SK-N-SH treated with all-trans-retinoic acid at 6 μM for 48 hours (cell line): ENCODE data around the gene NOXA1.
A peak's percentile ranks its signal among the peaks of the same experiment; 100 is the strongest.

Experiments used
- ATAC-seq: fragments of 200-7000 bp; cut with Tn5 transposase; 3 replicates; pipeline ENCODE4 v1.9.1; 2020; ENCODE audit warnings: mild to moderate bottlenecking, moderate library complexity
- ARNTL ChIP-seq: fragments of 450-650 bp; formaldehyde crosslinking; IDR thresholded peaks from 2 replicates; pipeline ENCODE4 v1.5.0; 2020; ENCODE audit warnings: low read depth, mild to moderate bottlenecking, moderate library complexity, borderline replicate concordance
- BACH2 ChIP-seq: fragments of 250-450 bp; sonication (Bioruptor Pico); IDR thresholded peaks from 2 replicates; pipeline ENCODE4 v1.9.0; 2021; ENCODE audit warnings: mild to moderate bottlenecking, borderline replicate concordance
- CSDC2 ChIP-seq: fragments of 250-450 bp; sonication (Bioruptor Pico); IDR thresholded peaks from 2 replicates; pipeline ENCODE4 v1.5.0; 2020; ENCODE audit warnings: mild to moderate bottlenecking, moderate library complexity
- ESRRG ChIP-seq: fragments of 250-450 bp; sonication (Bioruptor Pico); IDR thresholded peaks from 2 replicates; pipeline ENCODE4 v1.6.1; 2021; ENCODE audit warnings: mild to moderate bottlenecking
- GLIS3 ChIP-seq: fragments of 250-450 bp; sonication (Bioruptor Pico); IDR thresholded peaks from 2 replicates; pipeline ENCODE4 v1.5.0; 2020; ENCODE audit warnings: mild to moderate bottlenecking, moderate library complexity
- ISL1 ChIP-seq: fragments of 250-450 bp; sonication (Bioruptor Pico); IDR thresholded peaks from 2 replicates; pipeline ENCODE4 v2.1.2; 2022; ENCODE audit warnings: mild to moderate bottlenecking, moderate library complexity
- OSR1 ChIP-seq: fragments of 250-450 bp; sonication (Bioruptor Pico); IDR thresholded peaks from 2 replicates; pipeline ENCODE4 v1.8.0; 2022; ENCODE audit warnings: moderate library complexity, mild to moderate bottlenecking, inconsistent platforms
- PATZ1 ChIP-seq: fragments of 250-450 bp; sonication (Bioruptor Pico); IDR thresholded peaks from 2 replicates; pipeline ENCODE4 v1.8.0; 2020; ENCODE audit warnings: mild to moderate bottlenecking, moderate library complexity, borderline replicate concordance
- PPARA ChIP-seq: fragments of 250-450 bp; sonication (Bioruptor Pico); IDR thresholded peaks from 2 replicates; pipeline ENCODE4 v1.5.0; 2020; ENCODE audit warnings: mild to moderate bottlenecking, borderline replicate concordance
- RARB ChIP-seq: fragments of 250-450 bp; sonication (Bioruptor Pico); IDR thresholded peaks from 2 replicates; pipeline ENCODE4 v1.8.0; 2021; ENCODE audit warnings: mild to moderate bottlenecking, moderate library complexity
- SNAI2 ChIP-seq: fragments of 250-450 bp; sonication (Bioruptor Pico); IDR thresholded peaks from 2 replicates; pipeline ENCODE4 v1.5.0; 2020; ENCODE audit warnings: mild to moderate bottlenecking, moderate library complexity
- TCF4 ChIP-seq: fragments of 250-450 bp; sonication (Bioruptor Pico); IDR thresholded peaks from 2 replicates; pipeline ENCODE4 v1.8.0; 2021; ENCODE audit warnings: mild to moderate bottlenecking, moderate library complexity, borderline replicate concordance
- TOX ChIP-seq: fragments of 250-450 bp; sonication (Bioruptor Pico); IDR thresholded peaks from 2 replicates; pipeline ENCODE4 v1.8.0; 2021; ENCODE audit warnings: mild to moderate bottlenecking, moderate library complexity, borderline replicate concordance
- TSHZ2 ChIP-seq: fragments of 250-450 bp; sonication (Bioruptor Pico); IDR thresholded peaks from 2 replicates; pipeline ENCODE4 v1.5.0; 2020; ENCODE audit warnings: mild to moderate bottlenecking, moderate library complexity
- ZFP3 ChIP-seq: fragments of 250-450 bp; sonication (Bioruptor Pico); IDR thresholded peaks from 2 replicates; pipeline ENCODE4 v1.5.0; 2020; ENCODE audit warnings: mild to moderate bottlenecking, moderate library complexity
- ZFP30 ChIP-seq: fragments of 450-650 bp; formaldehyde crosslinking; IDR thresholded peaks from 2 replicates; pipeline ENCODE4 v1.5.0; 2022; ENCODE audit warnings: mild to moderate bottlenecking, moderate library complexity
- ZNF565 ChIP-seq: fragments of 450-650 bp; formaldehyde crosslinking; conservative IDR thresholded peaks from 2 replicates; pipeline ENCODE4 v1.5.0; 2020; ENCODE audit warnings: low read depth, mild to moderate bottlenecking, moderate library complexity
- ZNF70 ChIP-seq: fragments of 450-650 bp; formaldehyde crosslinking; IDR thresholded peaks from 2 replicates; pipeline ENCODE4 v1.5.0; 2020; ENCODE audit warnings: mild to moderate bottlenecking, moderate library complexity
- ZNF8 ChIP-seq: fragments of 450-650 bp; formaldehyde crosslinking; IDR thresholded peaks from 2 replicates; pipeline ENCODE4 v1.5.0; 2020; ENCODE audit warnings: mild to moderate bottlenecking, moderate library complexity
- TF ChIP-seq, protein P1 (sequence below): fragments of 250-450 bp; sonication (Bioruptor Pico); IDR thresholded peaks from 2 replicates; pipeline ENCODE4 v1.8.0; 2021; ENCODE audit warnings: low read depth, mild to moderate bottlenecking, moderate library complexity, borderline replicate concordance
- TF ChIP-seq, protein P2 (sequence below): fragments of 250-450 bp; sonication (Bioruptor Pico); IDR thresholded peaks from 2 replicates; pipeline ENCODE4 v1.5.1; 2021; ENCODE audit warnings: mild to moderate bottlenecking, moderate library complexity

Gene NOXA1

GRCh38 chr9:137404961-137405567, 18.1 kb upstream of the NOXA1 start (continued):
- TF ChIP-seq PATZ1 (no peak), TSHZ2 (no peak), ESRRG (CRISPR knock-in tag) (no peak), ISL1 (CRISPR knock-in tag) (no peak), ZNF565 (CRISPR knock-in tag) (no peak), BACH2 (CRISPR knock-in tag) (no peak), PPARA (no peak), ZNF70 (CRISPR knock-in tag) (no peak), SNAI2 (CRISPR knock-in tag) (no peak), CSDC2 (no peak)
- TF ChIP-seq, protein P1, sequence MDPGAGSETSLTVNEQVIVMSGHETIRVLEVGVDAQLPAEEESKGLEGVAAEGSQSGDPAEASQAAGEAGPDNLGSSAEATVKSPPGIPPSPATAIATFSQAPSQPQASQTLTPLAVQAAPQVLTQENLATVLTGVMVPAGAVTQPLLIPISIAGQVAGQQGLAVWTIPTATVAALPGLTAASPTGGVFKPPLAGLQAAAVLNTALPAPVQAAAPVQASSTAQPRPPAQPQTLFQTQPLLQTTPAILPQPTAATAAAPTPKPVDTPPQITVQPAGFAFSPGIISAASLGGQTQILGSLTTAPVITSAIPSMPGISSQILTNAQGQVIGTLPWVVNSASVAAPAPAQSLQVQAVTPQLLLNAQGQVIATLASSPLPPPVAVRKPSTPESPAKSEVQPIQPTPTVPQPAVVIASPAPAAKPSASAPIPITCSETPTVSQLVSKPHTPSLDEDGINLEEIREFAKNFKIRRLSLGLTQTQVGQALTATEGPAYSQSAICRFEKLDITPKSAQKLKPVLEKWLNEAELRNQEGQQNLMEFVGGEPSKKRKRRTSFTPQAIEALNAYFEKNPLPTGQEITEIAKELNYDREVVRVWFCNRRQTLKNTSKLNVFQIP (CRISPR knock-in tag) = no peak
- TF ChIP-seq, all 23 proteins: peak for 0

DNA sequence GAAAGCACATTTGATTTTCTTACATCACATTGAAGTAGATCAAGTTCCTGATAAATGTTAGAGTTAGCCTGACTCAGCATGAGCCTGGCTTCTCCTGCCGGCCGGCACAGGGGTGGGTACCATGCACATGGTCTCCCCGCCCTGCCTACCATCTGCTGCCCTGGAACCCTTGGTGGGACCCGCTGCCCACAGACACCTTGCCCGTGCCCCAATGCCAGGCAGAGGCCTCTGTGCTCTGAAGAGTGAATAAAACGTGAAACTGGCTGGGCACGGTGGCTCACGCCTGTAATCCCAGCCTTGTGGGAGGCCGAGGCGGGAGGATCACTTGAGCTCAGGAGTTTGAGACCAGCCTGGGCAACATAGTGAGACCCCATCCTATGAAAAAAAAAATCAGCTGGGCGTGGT, 17.5 kb upstream of the NOXA1 start:
- TF ChIP-seq ISL1 (CRISPR knock-in tag) (no peak), ZFP3 (no peak)
- ATAC-seq = peak; percentile 18; the same call in 2 of the 3 replicates

- TF ChIP-seq TCF4 (CRISPR knock-in tag) (no peak), ZFP30 (no peak), RARB (CRISPR knock-in tag) (no peak), SNAI2 (CRISPR knock-in tag) (no peak), CSDC2 (no peak), ISL1 (CRISPR knock-in tag) (no peak), ESRRG (CRISPR knock-in tag) (no peak), TOX (no peak), PPARA (no peak), ARNTL (CRISPR knock-in tag) (no peak), ZNF8 (CRISPR knock-in tag) (no peak)
- TF ChIP-seq, protein P1 (CRISPR knock-in tag) = no peak
- ATAC-seq = no peak; the same call in 1 of the 3 replicates
Observed at GRCh38 chr9:137406085-137406760, 17.0 kb upstream of the NOXA1 start.

GRCh38 chr9:137406876-137407589, 16.2 kb upstream of the NOXA1 start:
- TF ChIP-seq, protein P2, sequence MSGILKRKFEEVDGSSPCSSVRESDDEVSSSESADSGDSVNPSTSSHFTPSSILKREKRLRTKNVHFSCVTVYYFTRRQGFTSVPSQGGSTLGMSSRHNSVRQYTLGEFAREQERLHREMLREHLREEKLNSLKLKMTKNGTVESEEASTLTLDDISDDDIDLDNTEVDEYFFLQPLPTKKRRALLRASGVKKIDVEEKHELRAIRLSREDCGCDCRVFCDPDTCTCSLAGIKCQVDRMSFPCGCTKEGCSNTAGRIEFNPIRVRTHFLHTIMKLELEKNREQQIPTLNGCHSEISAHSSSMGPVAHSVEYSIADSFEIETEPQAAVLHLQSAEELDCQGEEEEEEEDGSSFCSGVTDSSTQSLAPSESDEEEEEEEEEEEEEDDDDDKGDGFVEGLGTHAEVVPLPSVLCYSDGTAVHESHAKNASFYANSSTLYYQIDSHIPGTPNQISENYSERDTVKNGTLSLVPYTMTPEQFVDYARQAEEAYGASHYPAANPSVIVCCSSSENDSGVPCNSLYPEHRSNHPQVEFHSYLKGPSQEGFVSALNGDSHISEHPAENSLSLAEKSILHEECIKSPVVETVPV (CRISPR knock-in tag) = no peak
- TF ChIP-seq GLIS3 (no peak), OSR1 (CRISPR knock-in tag) (no peak), ZNF8 (CRISPR knock-in tag) (no peak), PPARA (no peak)

More at GRCh38 chr9:137406876-137407589, 16.2 kb upstream of the NOXA1 start:
- peak; percentile 92 for ATAC-seq
